Lower leg skin (tissue), 4 donors: ENCODE results near the gene FGF22. TPM values are rescaled to one million over a fixed set of nuclear protein-coding genes. Genes with fewer than 3 reads are reported as not detected.

ENCODE experiments used
- DNase-seq, 2 donors: peaks; one replicate each; pipeline ENCODE4 v3.0.0-alpha.2; 2019; ENCODE audit warnings: low spot score in 2 of 2
- H3K4me3 ChIP-seq: fragments of 200-600 bp; sonication (generic); 2 replicates; pipeline ENCODE4 v1.5.1; 2017; ENCODE audit warnings: mild to moderate bottlenecking, low read depth; ENCODE audit not compliant: poor library complexity, severe bottlenecking
- POLR2A ChIP-seq, 2 donors: fragments of 450-650 bp; IDR thresholded peaks; one replicate each; pipeline ENCODE4 v1.6.1; 2016 to 2017; ENCODE audit warnings: antibody characterized with exemption in 2 of 2, mild to moderate bottlenecking in 1 of 2, moderate library complexity in 1 of 2
- WGBS, 2 donors: methylation state at CpG; one replicate each; pipeline ENCODE4 v1.1.5; 2018; 5-methylcytosine and 5-hydroxymethylcytosine counted together
- intact Hi-C: fragments of 100-400 bp; cut with DNase I; formaldehyde crosslinking; loops from one replicate; pipeline ENCODE4 v1.15.0; 2023; ENCODE audit warnings: low total_unique reads
- total RNA-seq, 4 donors: library from RNA; depleted of rRNA; stranded (reverse); fragments of >200 nt; gene quantifications; one replicate each; pipeline ENCODE4 v1.1.0, GENCODE V29; 2016
- TF ChIP-seq, protein P1 (sequence below), 3 donors: fragments of 450-650 bp; IDR thresholded peaks; one replicate each; pipeline ENCODE4 v1.5.1; 2016; ENCODE audit warnings: antibody characterized with exemption in 3 of 3, mild to moderate bottlenecking in 3 of 3, moderate library complexity in 2 of 3

The FGF22 gene
- total RNA-seq, 4 donors from 2014 or later, result 16.1 to 41.8 (median 25.6) TPM

DNA sequence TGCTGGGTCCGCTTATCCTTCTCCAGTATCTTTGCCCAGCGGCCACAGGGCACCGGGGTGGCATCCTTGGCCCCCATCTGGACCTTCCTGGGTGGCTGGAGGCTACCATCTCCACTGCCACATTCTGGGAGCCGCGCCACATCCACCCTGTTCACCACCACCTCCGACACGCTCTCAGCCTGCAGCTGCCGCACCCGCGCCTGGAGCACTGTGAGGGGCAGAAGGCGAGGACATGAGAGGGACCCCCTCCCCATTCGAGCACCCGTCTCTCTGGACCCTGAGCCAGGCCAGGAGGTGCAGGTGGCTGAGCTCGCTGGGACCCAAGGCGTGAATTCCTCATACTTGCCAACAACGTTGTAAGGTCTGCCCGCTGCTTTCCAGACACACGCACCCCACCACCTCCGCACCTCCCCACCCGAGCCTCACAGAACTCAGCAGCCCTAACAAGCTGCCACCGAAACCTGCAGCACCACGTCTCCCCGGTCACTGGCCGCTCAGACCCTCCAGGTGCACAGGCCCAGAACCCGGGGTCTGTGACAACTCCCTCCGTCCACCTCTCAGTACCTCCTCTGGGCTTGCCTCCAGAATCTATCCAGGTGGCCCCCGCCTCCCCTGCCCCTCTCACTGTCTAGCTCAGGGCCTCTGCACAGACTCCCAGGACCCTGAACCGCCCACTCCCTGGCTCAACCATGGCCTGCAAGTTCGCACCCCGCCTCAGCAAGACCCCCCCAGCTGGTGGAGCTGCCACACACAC lies 9.5 kb upstream of the FGF22 start:
- WGBS, 2 donors, result 89 to 93% methylated on average over 30 of the region's 30 CpGs
- intact Hi-C loops, result no loop called here

GRCh38 chr19:632579-633067 lies 7.1 kb upstream of the FGF22 start:
- H3K4me3 ChIP-seq, result peak overlapping the region; percentile 85
- 1 to 2% methylated on average over 18 to 30 of the region's 35 CpGs for WGBS, 2 donors
- intact Hi-C loops, result no loop called here
- no peak for DNase-seq
- TF ChIP-seq POLR2A (IDR thresholded peaks at IDR 0.05), result no peak
- TF ChIP-seq, protein P1, sequence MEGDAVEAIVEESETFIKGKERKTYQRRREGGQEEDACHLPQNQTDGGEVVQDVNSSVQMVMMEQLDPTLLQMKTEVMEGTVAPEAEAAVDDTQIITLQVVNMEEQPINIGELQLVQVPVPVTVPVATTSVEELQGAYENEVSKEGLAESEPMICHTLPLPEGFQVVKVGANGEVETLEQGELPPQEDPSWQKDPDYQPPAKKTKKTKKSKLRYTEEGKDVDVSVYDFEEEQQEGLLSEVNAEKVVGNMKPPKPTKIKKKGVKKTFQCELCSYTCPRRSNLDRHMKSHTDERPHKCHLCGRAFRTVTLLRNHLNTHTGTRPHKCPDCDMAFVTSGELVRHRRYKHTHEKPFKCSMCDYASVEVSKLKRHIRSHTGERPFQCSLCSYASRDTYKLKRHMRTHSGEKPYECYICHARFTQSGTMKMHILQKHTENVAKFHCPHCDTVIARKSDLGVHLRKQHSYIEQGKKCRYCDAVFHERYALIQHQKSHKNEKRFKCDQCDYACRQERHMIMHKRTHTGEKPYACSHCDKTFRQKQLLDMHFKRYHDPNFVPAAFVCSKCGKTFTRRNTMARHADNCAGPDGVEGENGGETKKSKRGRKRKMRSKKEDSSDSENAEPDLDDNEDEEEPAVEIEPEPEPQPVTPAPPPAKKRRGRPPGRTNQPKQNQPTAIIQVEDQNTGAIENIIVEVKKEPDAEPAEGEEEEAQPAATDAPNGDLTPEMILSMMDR (IDR thresholded peaks at IDR 0.05), result no peak

More for the DNA sequence above, 9.5 kb upstream of the FGF22 start:
- no peak for DNase-seq
- no peak overlapping the region for H3K4me3 ChIP-seq
- TF ChIP-seq, protein P1 (IDR thresholded peaks at IDR 0.05), result no peak
- no peak for TF ChIP-seq POLR2A (IDR thresholded peaks at IDR 0.05)

- TF ChIP-seq, protein P1 (IDR thresholded peaks at IDR 0.05), result no peak
- no peak for TF ChIP-seq POLR2A (IDR thresholded peaks at IDR 0.05)
- WGBS, 2 donors, result 0 to 1% methylated on average over 53 to 54 of the region's 67 CpGs
- intact Hi-C loops, result no loop called here
- peak within 1 kb of the TSS; percentile 85 for H3K4me3 ChIP-seq
- peak; percentile 98 to 100 for DNase-seq
Measured at GRCh38 chr19:633068-633785, 6.5 kb upstream of the FGF22 start, which contains the start of gene POLRMT. TSS of gene POLRMT (minus strand) at chr19:633537. CDS start at chr19:633512, 25 bp downstream.

GRCh38 chr19:633786-634639 lies 5.7 kb upstream of the FGF22 start:
- intact Hi-C loops, result no loop called here
- WGBS, 2 donors, result 18 to 23% methylated on average over 30 to 32 of the region's 32 CpGs
- TF ChIP-seq, protein P1 (IDR thresholded peaks at IDR 0.05), result no peak
- no peak for TF ChIP-seq POLR2A (IDR thresholded peaks at IDR 0.05)
- DNase-seq, result no peak
- peak overlapping the region; percentile 21 for H3K4me3 ChIP-seq

GRCh38 chr19:634975-635652 lies 4.6 kb upstream of the FGF22 start:
- TF ChIP-seq POLR2A (IDR thresholded peaks at IDR 0.05), result no peak
- TF ChIP-seq, protein P1 (IDR thresholded peaks at IDR 0.05), result no peak
- intact Hi-C loops, result no loop called here
- H3K4me3 ChIP-seq, result no peak overlapping the region
- DNase-seq, result no peak
- WGBS, 2 donors, result 67 to 82% methylated on average over 15 to 16 of the region's 16 CpGs
